UCSD-AML1 (cell line): ENCODE measurements around the gene TMEM167B.

Experiments used
- DNase-seq: peaks from one replicate; lab custom pipeline; 2025; ENCODE audit not compliant: unreplicated experiment; lab: John Stamatoyannopoulos, UW

Gene TMEM167B

DNA sequence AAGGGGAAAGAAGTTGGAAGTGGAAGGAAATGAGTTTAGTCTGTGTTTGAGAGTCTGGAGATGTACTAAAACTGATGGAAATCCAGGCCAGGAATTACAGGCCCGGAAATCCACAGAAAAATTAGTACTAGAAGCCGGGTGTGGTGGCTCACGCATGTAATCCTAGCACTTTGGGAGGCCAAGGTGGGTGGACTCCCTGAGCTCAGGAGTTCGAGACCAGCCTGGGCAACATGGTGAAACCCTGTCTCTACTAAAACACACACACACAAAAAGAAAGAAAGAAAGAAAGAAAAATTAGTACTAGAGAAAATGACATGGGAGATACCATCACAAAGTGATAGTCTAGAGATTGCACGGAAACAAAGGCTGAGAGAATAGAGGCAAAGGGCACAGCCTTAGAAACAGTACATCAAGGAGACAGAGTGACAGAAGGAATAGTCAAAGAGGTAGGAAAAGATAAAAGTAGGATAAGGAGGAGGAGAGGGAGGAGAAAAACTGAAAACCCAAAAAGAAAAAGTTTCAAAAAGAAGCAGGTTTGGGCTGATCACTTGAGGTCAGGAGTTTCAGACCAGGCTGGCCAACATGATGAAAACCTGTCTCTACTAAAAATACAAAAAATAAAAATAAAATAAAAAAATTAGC, 10.0 kb upstream of the TMEM167B start:
- no peak for DNase-seq

DNA sequence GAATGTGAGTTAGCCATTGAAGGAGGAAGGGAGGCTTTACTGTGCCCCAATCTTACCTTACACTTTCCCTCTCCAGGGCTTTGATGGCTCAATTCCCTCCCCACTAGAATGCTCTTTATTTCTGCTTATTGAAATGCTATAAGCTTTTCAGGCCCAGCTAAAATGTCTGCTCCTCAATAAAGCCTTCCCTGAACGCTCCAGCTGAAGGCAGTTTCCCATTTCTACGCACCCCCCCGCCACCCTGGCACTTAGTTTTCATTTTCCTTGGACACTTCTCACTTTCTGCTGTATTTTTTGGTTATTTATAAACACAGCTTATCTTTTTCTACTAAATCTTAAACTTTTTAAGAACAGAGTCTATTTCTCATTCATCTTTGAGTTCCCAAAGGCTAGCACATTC, 7.1 kb upstream of the TMEM167B start:
- no peak for DNase-seq

GRCh38 chr1:109083923-109084322, 6.6 kb upstream of the TMEM167B start:
- DNase-seq = no peak

DNA sequence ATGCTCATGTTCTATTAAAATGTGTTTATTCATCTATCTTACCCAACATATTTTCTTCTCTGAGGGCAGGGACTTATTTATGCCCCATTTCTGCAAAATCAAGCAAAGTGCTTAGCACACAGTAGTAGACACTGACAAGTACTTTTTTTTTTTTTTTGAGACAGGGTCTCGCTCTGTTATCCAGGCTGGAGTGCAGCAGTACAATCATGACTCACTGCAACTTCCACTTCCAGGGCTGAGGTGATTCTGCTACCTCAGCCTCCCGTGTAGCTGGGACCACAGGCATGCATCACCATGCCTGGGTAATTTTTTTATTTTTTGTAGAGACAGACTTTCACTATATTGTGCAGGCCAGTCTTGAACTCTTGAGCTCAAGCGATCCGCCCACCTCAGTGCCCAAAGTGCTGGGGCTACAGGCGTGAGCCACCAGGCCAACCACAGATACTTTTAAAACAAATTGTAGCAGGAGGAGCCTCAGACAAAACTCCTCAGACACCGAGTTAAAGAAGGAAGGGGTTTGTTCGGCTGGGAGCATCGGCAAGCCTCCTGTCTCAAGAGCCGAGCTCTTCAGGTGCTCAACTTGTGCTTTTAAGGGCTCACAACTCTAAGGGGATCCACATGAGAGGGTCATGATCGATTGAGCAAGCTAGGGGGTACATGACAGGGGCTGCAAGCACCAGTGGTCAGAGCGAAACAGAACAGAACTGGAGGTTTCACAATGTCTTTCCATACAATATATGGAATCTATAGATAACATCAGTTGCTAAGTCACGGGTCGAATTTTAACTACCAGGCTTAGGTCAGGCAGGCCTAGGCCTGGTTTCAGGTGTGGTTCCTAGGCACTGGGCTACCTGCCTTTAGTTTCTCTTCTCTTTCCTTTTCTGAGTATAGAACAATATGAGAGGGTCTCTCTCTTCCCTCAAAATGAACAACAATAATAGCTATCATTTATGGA, 5.7 kb upstream of the TMEM167B start:
- DNase-seq = no peak

DNA sequence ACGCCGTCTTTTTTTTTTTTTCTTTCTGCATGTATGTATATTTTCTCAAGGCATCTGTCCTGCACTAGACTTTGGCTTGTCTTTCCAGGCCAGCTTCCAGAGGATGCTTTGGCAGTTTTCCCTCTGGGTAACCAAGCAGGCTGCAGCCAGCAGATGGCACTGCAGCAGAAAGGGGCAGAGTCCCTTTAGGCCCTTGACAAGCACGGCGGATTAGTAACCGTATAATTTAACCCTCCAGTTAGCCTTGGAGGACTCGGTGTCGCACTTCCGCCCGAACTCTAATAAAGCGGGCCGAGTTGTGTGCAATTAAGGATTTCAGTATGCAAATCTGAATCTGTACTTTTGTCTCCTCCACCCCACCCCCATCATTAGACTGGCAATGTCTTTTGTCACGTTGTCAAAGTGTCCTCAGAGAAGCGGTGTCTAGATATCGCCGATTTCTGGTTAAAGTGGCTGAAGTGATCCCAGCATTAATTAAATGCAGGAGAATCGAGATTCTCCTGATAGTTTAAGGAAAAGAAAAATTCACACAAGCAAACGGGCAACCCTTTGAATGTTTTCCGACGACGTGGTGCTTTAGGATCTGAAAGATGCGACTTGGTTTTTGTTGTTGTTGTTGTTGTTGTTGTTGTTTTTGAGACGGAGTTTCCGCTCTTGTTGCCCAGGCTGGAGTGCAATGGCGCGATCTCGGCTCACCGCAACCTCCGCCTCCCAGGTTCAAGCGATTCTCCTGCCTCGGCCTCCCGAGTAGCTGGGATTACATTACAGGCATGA, 1.1 kb upstream of the TMEM167B start:
- peak; percentile 49 for DNase-seq

- DNase-seq = no peak
Measured at GRCh38 chr1:109091078-109091838, 694 bp downstream of the TMEM167B start.

- no peak for DNase-seq
Measured at GRCh38 chr1:109091839-109092193, 1.3 kb downstream of the TMEM167B start.

DNA sequence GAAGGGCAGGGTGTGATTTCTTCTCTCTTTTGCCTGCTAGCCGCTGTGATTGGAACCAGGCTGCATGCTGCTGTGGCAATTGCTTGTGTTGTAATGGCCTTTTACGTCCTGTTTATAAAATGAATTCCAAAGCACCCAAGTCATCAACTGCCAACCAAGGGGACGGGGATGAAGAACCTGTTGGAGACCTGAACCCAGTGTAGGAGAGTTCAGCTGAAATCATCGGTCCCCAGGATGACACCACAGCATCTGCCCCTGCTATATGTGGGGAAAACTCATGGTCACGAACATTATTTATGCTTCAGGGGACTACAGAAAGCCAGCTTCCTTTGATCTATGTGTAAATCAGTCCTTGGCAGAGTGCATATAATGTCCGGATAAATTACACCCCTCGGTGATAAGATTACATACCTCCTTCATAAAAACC, 3.8 kb downstream of the TMEM167B start:
- no peak for DNase-seq

DNA sequence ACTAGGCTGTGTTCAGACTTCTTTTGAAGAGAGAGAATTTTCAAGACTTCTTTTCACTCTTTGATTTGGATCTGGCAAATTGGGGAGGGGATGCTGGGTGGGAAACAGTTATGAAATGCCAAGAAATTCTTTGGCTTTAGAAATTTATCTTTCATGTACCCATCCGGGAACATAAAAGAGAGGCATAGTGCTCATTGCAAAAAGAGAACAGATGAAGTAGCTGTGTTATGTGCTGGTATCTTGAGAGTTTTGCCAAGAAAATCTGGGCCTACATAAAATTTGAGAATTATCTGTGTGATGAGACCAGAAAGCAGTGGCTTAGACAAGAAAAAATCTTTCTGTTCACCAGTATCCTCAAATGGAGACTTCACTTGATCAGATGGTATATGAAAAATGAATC, 4.3 kb downstream of the TMEM167B start:
- DNase-seq = no peak

DNA sequence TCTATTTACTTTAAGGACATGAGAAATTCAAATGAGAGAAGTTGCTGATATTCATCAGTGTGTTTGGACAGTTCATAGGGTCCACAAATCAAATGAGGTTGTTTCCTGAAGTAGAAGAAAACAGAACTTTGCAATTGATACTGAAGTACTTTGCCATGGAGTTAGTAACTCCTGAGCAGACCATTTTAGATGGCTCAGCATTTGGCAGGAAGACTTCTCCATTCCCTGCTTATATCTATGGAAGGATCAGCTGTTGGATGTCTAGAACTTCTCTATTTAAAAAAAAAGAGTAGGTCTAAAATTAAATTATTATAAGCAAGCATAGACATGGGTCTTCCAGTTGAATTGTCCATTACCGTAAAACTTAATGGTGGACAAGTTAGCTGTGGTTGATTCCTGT, 5.1 kb downstream of the TMEM167B start:
- no peak for DNase-seq

DNA sequence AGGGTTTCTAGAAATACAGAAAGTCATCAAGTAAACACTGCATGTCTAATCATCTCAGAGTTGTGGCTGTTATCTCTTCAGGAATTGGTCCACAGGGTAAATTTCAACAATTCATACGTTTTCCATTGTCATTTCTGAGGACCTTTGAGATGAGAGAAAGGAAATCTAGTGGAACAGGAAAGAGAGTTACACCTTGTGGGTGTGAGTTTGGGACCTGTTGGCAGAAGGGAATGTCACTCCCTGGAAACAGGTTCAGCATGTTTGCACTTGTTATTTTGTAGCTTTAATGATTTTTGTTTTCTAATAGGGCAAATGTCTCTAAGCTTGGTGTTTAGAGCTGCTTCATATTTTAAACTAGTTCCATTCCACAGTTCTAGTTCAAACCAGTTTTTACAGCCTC, 5.6 kb downstream of the TMEM167B start:
- DNase-seq = no peak

- DNase-seq = peak; percentile 97
Measured at GRCh38 chr1:109099938-109100773, 9.6 kb downstream of the TMEM167B start.

GRCh38 chr1:109104364-109105151, 14.0 kb downstream of the TMEM167B start:
- DNase-seq = no peak

- no peak for DNase-seq
Measured at GRCh38 chr1:109105881-109106280, 15.3 kb downstream of the TMEM167B start.

GRCh38 chr1:109107785-109108184, 17.2 kb downstream of the TMEM167B start:
- DNase-seq = no peak

- no peak for DNase-seq
Measured at GRCh38 chr1:109109906-109110305, 19.3 kb downstream of the TMEM167B start.

- DNase-seq = no peak
Measured at GRCh38 chr1:109111386-109112055, 21.0 kb downstream of the TMEM167B start.

DNA sequence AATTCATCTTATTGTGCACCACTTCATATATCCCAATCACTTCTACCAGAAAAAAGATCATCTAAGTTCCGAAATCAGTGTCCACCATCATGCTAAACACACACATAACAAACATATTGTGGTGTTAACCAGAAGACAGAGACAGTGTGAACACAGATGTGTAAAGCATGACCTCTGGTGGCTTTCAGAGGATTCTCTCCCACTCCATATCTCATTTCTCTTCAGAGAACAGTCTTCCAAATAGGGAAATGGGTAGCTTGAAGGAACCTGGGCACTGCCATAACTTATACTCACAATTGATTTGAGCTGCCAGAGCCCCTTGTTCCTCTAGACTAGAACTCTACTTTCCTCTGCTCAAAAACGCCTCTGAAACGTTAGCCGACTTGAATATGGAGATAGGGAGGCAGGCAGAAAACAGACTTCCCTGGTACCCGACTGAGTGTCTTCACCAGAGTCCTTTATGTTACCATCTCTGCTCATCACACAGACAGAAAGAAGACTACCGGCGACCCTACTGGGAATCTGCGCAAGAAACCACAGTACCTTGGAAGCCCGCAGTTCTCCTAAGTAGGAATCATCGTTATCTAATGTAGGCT, 21.6 kb downstream of the TMEM167B start:
- no peak for DNase-seq
